NCI-H128 (cell line): ENCODE measurements around the gene EXO1.

Experiments
- DNase-seq: peaks from one replicate; lab custom pipeline; 2025; ENCODE audit not compliant: unreplicated experiment; lab: John Stamatoyannopoulos, UW

EXO1 gene

DNA sequence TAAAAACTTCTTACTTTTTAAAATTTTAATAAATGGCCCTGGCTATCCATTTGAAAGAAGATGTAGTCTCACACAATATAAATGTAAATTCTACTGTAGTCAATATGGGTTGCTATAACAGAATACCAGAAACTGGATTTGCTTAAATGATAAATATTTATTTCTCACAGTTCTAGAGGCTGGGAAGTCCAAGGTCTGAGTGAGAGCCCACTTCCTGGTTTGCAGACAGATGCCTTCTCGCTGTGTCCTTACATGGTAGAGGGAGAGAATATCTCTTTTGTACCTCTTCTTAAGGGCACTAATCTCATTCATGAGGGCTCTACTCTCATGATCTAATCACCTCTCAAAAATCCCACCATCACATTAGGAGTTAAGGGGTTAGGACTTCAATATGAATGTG is 35.2 kb downstream of the EXO1 start:
- DNase-seq = no peak

DNA sequence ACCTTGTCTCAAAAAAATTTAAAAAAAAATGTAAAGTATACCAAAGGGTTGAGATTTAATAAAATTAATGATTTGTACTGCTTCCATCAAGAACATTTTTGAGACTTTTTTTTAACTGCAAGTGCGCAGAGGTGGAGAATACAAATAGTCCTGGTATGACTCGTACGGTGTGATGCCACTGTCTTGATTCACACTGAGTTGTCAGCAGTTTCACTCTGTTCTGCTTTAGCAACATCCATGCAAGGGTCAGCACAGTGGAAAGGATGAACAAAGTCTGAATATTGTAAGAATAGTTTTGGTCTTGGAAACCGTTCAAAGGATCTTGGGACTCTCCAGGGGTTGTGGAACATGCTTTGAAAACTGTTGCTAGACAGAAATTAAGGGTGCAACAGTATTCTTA is 40.2 kb downstream of the EXO1 start:
- DNase-seq = no peak

DNA sequence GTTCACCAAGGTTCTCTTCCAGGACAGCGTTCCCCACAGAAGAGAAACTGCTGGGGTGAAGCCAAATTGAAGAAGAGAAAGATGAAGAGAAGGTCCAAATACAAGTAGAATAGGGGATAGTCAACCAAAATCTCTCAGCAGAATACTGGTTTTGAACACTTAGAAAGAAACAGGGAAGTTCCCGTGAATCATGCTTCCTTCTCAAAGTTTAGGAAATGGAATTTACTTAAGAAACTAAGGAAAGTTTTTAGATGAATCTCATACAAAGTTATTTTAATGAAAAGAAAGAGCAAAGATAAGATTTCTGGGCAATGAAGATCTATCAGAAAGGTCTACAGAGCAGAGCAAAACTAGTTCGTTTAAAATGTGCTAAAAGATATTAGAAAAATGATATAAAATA is 43.3 kb downstream of the EXO1 start:
- DNase-seq = no peak

- DNase-seq = no peak
Observed at GRCh38 chr1:241894016-241894415, 46.0 kb downstream of the EXO1 start.

DNA sequence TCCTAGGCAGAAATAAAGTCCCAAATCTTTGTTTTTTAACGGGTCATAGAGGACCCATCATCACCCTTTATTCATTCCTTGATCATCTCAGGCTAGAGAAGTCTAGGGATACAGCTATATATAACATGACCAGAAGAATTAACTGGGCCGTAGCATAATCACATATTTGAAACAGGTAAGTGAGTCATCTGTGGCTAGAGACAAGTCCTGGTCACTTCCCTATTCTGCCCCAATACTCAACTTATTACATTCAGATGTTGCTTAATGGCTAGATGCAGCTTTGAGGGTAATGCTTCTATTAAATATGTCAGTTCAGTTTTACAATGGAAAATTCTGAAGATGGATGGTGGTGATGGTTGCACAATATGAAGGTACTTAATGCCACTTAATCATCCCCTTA is 47.0 kb downstream of the EXO1 start:
- DNase-seq = no peak

- no peak for DNase-seq
Observed at GRCh38 chr1:241896670-241896962, 48.6 kb downstream of the EXO1 start.

- DNase-seq = no peak
Observed at GRCh38 chr1:241899210-241899609, 51.2 kb downstream of the EXO1 start.

GRCh38 chr1:241900381-241900780 is 52.4 kb downstream of the EXO1 start:
- no peak for DNase-seq

GRCh38 chr1:241902391-241903065 is 54.5 kb downstream of the EXO1 start:
- no peak for DNase-seq

DNA sequence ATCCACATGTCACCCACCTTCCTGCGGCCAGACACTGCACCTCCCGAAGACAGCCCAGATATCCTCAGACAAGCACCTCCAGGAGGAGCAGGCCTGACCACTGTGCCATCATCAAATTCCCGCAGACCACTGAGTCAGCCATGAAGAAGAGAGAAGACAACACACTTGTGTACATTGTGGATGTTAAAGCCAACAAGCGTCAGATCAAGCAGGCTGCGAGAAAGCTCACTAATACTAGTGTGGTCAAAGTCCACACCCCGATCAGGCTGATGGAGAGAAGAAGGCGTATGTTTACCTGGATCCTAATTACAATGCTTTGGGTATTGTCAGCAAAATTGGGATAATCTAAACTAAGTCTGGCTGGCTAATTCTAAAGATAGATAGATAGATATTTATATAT is 68.2 kb downstream of the EXO1 start:
- DNase-seq = no peak

DNA sequence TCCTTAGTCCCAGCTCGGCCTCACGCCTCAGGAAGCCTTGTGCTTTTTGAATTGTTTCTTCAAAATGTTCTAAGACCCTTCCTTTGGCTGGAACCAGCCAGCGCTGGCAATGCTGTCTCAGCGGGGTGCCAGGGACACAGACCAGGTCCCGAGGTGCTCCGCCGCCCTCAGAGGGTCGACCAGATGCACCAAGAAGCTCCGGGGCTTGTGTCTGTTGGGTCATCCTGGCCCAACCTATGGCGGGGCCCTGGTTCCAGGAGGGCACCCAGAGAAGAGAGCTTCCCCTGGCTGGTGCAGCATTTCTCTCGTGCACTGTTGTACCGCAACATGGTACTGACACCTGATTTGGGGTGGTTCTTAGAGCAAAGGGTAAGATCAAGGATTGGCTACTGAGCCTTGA is 69.5 kb downstream of the EXO1 start:
- no peak for DNase-seq

DNA sequence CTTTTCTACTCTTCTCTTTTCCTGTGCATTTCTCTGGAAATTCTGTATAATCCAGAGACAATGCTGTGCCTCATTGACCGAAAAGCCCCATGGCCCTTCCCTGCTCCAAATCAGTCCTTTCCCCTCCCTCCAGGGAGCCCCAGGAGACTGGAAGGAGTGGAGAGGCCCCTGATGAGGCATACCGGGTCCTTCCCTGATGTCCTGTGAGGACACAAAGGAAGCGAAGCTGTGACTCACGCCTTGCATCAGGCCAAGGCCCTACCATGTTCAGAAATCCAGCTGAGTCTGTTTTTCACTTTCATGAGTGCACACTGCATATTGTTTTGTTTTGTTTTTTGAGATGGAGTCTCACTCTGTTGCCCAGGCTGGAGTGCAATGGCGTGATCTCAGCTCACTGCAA is 70.9 kb downstream of the EXO1 start:
- no peak for DNase-seq

DNA sequence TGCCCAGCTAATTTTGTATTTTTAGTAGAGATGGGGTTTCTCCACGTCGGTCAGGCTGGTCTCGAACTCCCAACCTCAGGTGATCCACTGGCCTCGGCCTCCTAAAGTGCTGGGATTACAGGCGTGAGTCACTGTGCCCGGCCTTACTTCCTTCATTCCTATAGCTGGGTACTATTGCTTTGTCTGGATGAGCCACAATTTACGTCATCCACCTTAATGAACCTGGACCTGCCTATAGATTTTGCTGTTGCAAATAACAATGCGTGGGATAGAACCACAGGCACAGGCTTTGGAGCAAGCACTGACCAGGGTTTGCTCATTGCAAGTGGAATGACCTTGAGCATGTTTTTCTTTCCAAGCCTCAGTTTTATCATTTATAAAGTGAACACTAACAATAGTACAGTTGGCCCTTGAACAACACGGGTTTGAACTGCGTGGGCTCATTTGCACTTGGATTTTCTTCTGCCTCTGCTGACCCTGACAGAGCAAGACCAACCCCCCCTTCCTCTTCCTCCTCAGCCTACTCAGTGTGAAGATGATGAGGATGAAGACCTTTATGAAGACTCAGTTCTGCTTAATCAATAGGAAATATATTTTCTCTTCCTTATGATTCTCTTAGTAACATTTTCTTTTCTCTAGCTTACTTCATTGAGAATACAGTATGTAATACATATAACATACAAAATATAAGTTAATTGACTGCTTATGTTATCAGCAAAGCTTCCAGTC is 76.2 kb downstream of the EXO1 start:
- no peak for DNase-seq

DNA sequence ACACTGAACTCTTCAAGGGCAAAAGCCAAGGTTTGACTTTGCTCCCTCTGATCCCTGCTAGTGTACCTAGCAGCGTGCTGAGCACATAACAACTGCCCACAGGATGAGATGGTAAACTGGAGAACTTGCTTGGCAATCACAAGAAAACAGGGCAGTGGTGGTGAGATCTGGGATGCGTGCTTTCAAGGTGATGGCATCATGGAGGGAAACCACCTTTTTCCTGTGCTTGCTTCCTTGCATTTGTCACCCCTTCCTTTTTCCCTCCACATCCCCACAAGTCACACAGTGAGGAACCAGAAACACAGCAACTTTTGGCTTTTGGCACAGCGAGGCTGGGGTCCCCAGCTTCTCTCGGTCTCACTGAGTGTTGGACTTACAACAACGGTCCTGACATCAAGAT is 78.1 kb downstream of the EXO1 start:
- no peak for DNase-seq

DNA sequence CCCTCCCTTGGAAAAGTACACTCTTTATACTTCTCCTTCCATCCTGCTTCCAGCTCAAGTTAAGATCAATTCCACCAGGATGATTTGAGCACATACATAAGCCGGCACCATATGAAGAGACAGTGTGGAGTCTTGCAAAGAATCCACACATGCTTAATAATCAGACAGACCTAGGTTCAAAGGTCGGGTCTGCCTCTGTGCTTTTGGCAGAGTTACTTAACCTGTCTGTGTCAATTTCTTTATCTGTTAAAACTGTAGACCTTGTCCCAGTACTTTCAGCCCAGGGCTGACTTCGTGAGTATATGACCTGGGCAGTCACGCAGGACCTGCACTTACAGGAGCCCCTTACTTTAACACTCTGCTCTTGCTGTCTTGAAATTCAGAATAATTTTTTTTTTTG is 79.3 kb downstream of the EXO1 start:
- DNase-seq = no peak

DNA sequence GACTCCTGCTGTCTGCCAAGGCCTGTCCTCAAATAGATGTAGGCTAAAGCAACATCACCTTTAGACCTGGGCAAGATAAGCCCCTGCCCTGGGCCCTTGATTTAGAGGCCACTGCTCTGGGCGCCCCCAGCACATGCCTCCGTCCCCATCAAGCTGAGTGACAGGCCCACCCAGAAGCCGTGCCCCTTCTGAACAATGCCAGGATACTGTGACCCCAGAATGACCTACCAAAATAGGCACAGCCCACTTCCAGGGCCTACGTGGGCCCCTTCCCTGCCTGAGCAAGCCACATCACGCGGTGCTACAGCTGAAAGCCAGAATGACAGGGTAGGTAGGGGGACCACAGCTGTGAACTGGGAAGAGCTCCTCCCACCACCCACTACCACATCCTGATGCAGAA is 84.8 kb downstream of the EXO1 start:
- no peak for DNase-seq

- no peak for DNase-seq
Observed at GRCh38 chr1:241934201-241934848, 86.3 kb downstream of the EXO1 start.

DNA sequence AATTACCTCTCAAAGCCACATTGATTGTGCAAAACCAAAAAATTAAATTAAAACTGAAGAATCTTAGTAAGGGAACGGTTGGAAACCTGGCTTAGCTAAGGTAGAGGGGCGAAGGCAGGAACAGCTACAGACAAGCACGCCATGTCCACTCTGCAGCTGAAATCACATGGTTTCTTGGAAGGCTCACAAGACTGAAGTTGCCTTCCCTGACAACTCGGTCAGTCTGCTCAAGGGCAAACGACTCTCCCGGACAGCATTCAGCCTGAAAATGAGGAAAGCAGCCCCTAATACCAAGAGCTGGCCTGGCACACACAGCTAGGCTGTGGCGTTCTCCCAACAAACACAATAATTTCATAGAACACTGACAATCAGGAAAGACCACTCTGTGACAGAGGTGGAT is 86.9 kb downstream of the EXO1 start:
- DNase-seq = no peak
